IMR-90 (cell line): ENCODE data around the gene C16orf92. TPM values are rescaled to one million over a fixed set of nuclear protein-coding genes. Genes with fewer than 3 reads are reported as not detected.

Experiments used
- ATAC-seq: fragments of 200-7000 bp; cut with Tn5 transposase; 2 replicates; pipeline ENCODE4 v1.9.1; 2020; ENCODE audit warnings: low read depth, mild to moderate bottlenecking, moderate library complexity
- BruUV-seq: library from RNA; stranded (reverse); fragments of 400-500 nt; replicated peaks from 2 replicates; lab custom pipeline; 2021; lab: Mats Ljungman, UMichigan
- CTCF ChIA-PET: fragments of 300-600 bp; formaldehyde crosslinking; extraction: SDS; loops from one replicate; lab custom pipeline; 2021; ENCODE audit warnings: antibody characterized with exemption; lab: Yijun Ruan, JAX
- POLR2A ChIA-PET: fragments of 300-600 bp; sonication (Branson Sonifier 250); formaldehyde crosslinking; loops from one replicate; lab custom pipeline; 2022; ENCODE audit warnings: antibody characterized with exemption; ENCODE audit not compliant: unreplicated experiment; lab: Charles Lee
- DNase-seq: peaks from one replicate; pipeline ENCODE4 v3.0.0; 2013
- H2AFZ ChIP-seq: replicated peaks from 2 replicates; pipeline ENCODE3; 2013; ENCODE audit warnings: low read length, mild to moderate bottlenecking; ENCODE audit not compliant: poor library complexity
- H2AK5ac ChIP-seq: 2 replicates; pipeline ENCODE4 v1.6.1; 2013; ENCODE audit warnings: low read depth, low read length, inconsistent platforms
- H2AK9ac ChIP-seq: replicated peaks from 2 replicates; pipeline ENCODE3; 2013; ENCODE audit warnings: mild to moderate bottlenecking, low read depth, low read length, moderate library complexity; ENCODE audit not compliant: poor library complexity
- H2BK120ac ChIP-seq: 2 replicates; pipeline ENCODE4 v1.6.1; 2013; ENCODE audit warnings: low read depth, low read length, inconsistent platforms
- H2BK15ac ChIP-seq: 3 replicates; pipeline ENCODE4 v1.6.1; 2013; ENCODE audit warnings: low read depth, low read length, inconsistent platforms
- H2BK20ac ChIP-seq: 2 replicates; pipeline ENCODE4 v1.6.1; 2013; ENCODE audit warnings: low read depth, mild to moderate bottlenecking, inconsistent platforms, low read length, moderate library complexity
- H2BK5ac ChIP-seq: 2 replicates; pipeline ENCODE4 v1.6.1; 2013; ENCODE audit warnings: mild to moderate bottlenecking, low read depth, low read length, inconsistent platforms; ENCODE audit not compliant: poor library complexity, severe bottlenecking
- H3K14ac ChIP-seq: replicated peaks from 2 replicates; pipeline ENCODE4 v1.6.1; 2013; ENCODE audit warnings: low read depth, low read length, inconsistent platforms
- H3K18ac ChIP-seq: 2 replicates; pipeline ENCODE4 v1.6.1; 2013; ENCODE audit warnings: low read depth, low read length, control low read depth
- H3K23ac ChIP-seq: 2 replicates; pipeline ENCODE4 v1.6.1; 2013; ENCODE audit warnings: low read depth, low read length, inconsistent platforms
- H3K27ac ChIP-seq: 2 replicates; pipeline ENCODE4 v1.5.1; 2013; ENCODE audit warnings: mild to moderate bottlenecking, control low read depth, low read length; ENCODE audit not compliant: insufficient read depth
- H3K27me3 ChIP-seq: 2 replicates; pipeline ENCODE4 v1.6.1; 2013; ENCODE audit warnings: low read length; ENCODE audit not compliant: control insufficient read depth, insufficient read depth
- H3K36me3 ChIP-seq: 2 replicates; pipeline ENCODE4 v1.6.1; 2013; ENCODE audit warnings: low read length, mixed read lengths; ENCODE audit not compliant: control insufficient read depth, insufficient read depth
- H3K4ac ChIP-seq: 2 replicates; pipeline ENCODE4 v1.6.1; 2013; ENCODE audit warnings: low read depth, low read length, inconsistent platforms
- H3K4me1 ChIP-seq: 2 replicates; pipeline ENCODE4 v1.6.1; 2013; ENCODE audit warnings: low read length, mixed read lengths; ENCODE audit not compliant: control insufficient read depth, insufficient read depth
- H3K4me2 ChIP-seq: 2 replicates; pipeline ENCODE4 v1.6.1; 2013; ENCODE audit warnings: low read depth, mild to moderate bottlenecking, control low read depth, low read length, moderate library complexity
- H3K4me3 ChIP-seq: 2 replicates; pipeline ENCODE4 v1.5.1; 2013; ENCODE audit warnings: low read depth, mild to moderate bottlenecking, control low read depth, low read length, moderate library complexity; ENCODE audit not compliant: insufficient read depth
- H3K56ac ChIP-seq: 2 replicates; pipeline ENCODE4 v1.6.1; 2013; ENCODE audit warnings: low read length, inconsistent platforms; ENCODE audit not compliant: insufficient read depth; ENCODE audit errors: extremely low read depth
- H3K79me1 ChIP-seq, 2 experiments: 2 replicates each; pipeline ENCODE4 v1.6.1; 2013; ENCODE audit warnings: low read length in 2 of 2, inconsistent platforms in 1 of 2, low read depth in 1 of 2
- H3K9ac ChIP-seq: 2 replicates; pipeline ENCODE4 v1.6.1; 2013; ENCODE audit warnings: low read depth, low read length, control low read depth
- H3K9me1 ChIP-seq: 2 replicates; pipeline ENCODE4 v1.6.1; 2013; ENCODE audit warnings: low read length, inconsistent platforms; ENCODE audit not compliant: insufficient read depth
- H3K9me3 ChIP-seq: 2 replicates; pipeline ENCODE4 v1.6.1; 2013; ENCODE audit warnings: low read length; ENCODE audit not compliant: control insufficient read depth, insufficient read depth
- H4K20me1 ChIP-seq: 2 replicates; pipeline ENCODE4 v1.6.1; 2013; ENCODE audit warnings: low read length, inconsistent platforms; ENCODE audit not compliant: insufficient read depth
- H4K5ac ChIP-seq: 2 replicates; pipeline ENCODE4 v1.6.1; 2013; ENCODE audit warnings: mild to moderate bottlenecking, low read depth, low read length, control low read depth
- H4K8ac ChIP-seq, 2 experiments: 2 replicates each; pipeline ENCODE4 v1.6.1; 2013; ENCODE audit warnings: low read depth in 2 of 2, low read length in 2 of 2, control low read depth in 1 of 2, inconsistent platforms in 1 of 2
- H4K91ac ChIP-seq: 2 replicates; pipeline ENCODE4 v1.6.1; 2013; ENCODE audit warnings: low read depth, low read length, inconsistent platforms; ENCODE audit not compliant: insufficient read depth
- FOS ChIP-seq: fragments of 150-350 bp; IDR thresholded peaks from 2 replicates; pipeline ENCODE4 v1.6.1; 2016; ENCODE audit warnings: low read depth, low read length
- SMC3 ChIP-seq: fragments of 150-350 bp; IDR thresholded peaks from 2 replicates; pipeline ENCODE4 v1.6.1; 2016; ENCODE audit warnings: low read depth, mild to moderate bottlenecking, antibody characterized with exemption, low read length, moderate library complexity
- WGBS, 2 experiments: methylation state at CpG; one replicate each; pipeline versions ENCODE4 v1.1.5 to v1.1.7; 2013; ENCODE audit warnings: missing lambda C conversion rate in 2 of 2; ENCODE audit not compliant: insufficient read length in 1 of 2; ENCODE audit errors: extremely low coverage in 2 of 2; 5-methylcytosine and 5-hydroxymethylcytosine counted together
- dilution Hi-C: fragments of 300-500 bp; cut with HindIII; formaldehyde crosslinking; loops from one replicate; pipeline ENCODE4 v1.14.3; 2018; ENCODE audit warnings: low sequenced_read_pairs; ENCODE audit not compliant: unreplicated experiment
- in situ Hi-C: fragments of 300-500 bp; cut with MboI; formaldehyde crosslinking; loops from 3 replicates; pipeline ENCODE4 v1.14.3; 2019; ENCODE audit warnings: low sequenced_read_pairs, inconsistent platforms, mixed read lengths
- intact Hi-C: fragments of 100-400 bp; cut with micrococcal nuclease; formaldehyde crosslinking; loops from 2 replicates; pipeline ENCODE4 v1.10.0; 2022
- polyA plus RNA-seq, 3 experiments: library from polyadenylated mRNA; depleted of rRNA; stranded (reverse); fragments of >200 nt; gene quantifications; 2 replicates each; pipeline ENCODE4 v1.2.3, GENCODE V29; 2012; ENCODE audit warnings: low replicate concordance in 1 of 3
- total RNA-seq: library from RNA; depleted of rRNA; stranded (reverse); fragments of >200 nt; gene quantifications from 2 replicates; pipeline ENCODE4 v1.2.3, GENCODE V29; 2012

C16orf92 gene
- total and polyA plus RNA-seq, 2 of the 4 experiments (the other 2 are of a cell fraction): not detected

- H4K5ac ChIP-seq: no peak overlapping the region; the same call in 1 of the 2 replicates
- no peak overlapping the region for H3K4me2 ChIP-seq
- intact Hi-C loops (no loop called here), in situ Hi-C loops (no loop called here), dilution Hi-C loops (no loop called here)
- ATAC-seq (no peak; the same call in 1 of the 2 replicates), DNase-seq (peak; percentile 70)
- peaks cover 6 to 42% of the 10 kb centered on the region in 2 experiments; a peak in 2 of 4 replicates for H3K79me1 ChIP-seq
- peak overlapping the region; percentile 92 for H2AFZ ChIP-seq
- peak overlapping the region; percentile 93 for H3K14ac ChIP-seq
- H2BK120ac ChIP-seq: peak overlapping the region; percentile 56; the same call in 1 of the 2 replicates
- WGBS, 2 experiments: no CpG with 5 or more reads among the region's 3 CpGs
- H3K9ac ChIP-seq: peak overlapping the region; percentile 36; the same call in 1 of the 2 replicates
- H2AK9ac ChIP-seq: peak overlapping the region; percentile 93
- no peak overlapping the region; the same call in 1 of the 2 replicates for H3K27ac ChIP-seq
- H3K4me1 ChIP-seq: peaks cover 7% of the 10 kb centered on the region
- H3K56ac ChIP-seq: no peak overlapping the region; the same call in 1 of the 2 replicates
- H3K27me3 ChIP-seq: peaks cover 2% of the 10 kb centered on the region; the same call in 1 of the 2 replicates
- H2BK15ac ChIP-seq: peak overlapping the region; percentile 92; the same call in 2 of the 3 replicates
- no peaks in the 10 kb centered on the region; the same call in 1 of the 2 replicates for H4K20me1 ChIP-seq
- CTCF ChIA-PET: no interaction called here
- no peaks in the 10 kb centered on the region for H3K36me3 ChIP-seq
- no peak overlapping the region for H3K18ac ChIP-seq
- peak overlapping the region; percentile 84 for H3K4ac ChIP-seq
- BruUV-seq: no TSS peak
- no peaks in the 10 kb centered on the region for H3K9me3 ChIP-seq
- no peak overlapping the region for H3K4me3 ChIP-seq
- peak overlapping the region; percentile 55; the same call in 1 of the 2 replicates for H2BK20ac ChIP-seq
- 0 out of 2 replicates have a peak, but pooled peaks have one; percentile 14 for TF ChIP-seq FOS
- TF ChIP-seq SMC3: no peak
- H3K23ac ChIP-seq: peak overlapping the region; percentile 92
- H3K9me1 ChIP-seq: peaks cover 14% of the 10 kb centered on the region
- POLR2A ChIA-PET: interaction anchor here (0.6 kb wide), 1 partner anchor 305 kb away, joined by 5 read pairs; no protein-coding TSS in a partner anchor
- peak overlapping the region; percentile 5 to 94; a peak in 3 of 4 replicates for H4K8ac ChIP-seq
- H4K91ac ChIP-seq: peak overlapping the region; percentile 50
- peak overlapping the region; percentile 75 for H2AK5ac ChIP-seq
- H2BK5ac ChIP-seq: peak overlapping the region; percentile 55
These were observed 28.5 kb downstream of the C16orf92 start for GRCh38 chr16:30051518-30051917.
